DOHH2 (cell line): ENCODE results near the gene VTI1A.

Experiments
- H3F3A ChIP-seq: fragments of 200-600 bp; sonication (generic), shearing (Covaris generic); 2 replicates; pipeline ENCODE4 v1.6.0; 2016; ENCODE audit warnings: antibody characterized with exemption, mild to moderate bottlenecking; ENCODE audit not compliant: control insufficient read depth, insufficient read depth
- H3K27ac ChIP-seq: fragments of 200-600 bp; sonication (generic); 2 replicates; pipeline ENCODE4 v1.5.1; 2014; ENCODE audit warnings: low read depth, mild to moderate bottlenecking, low read length, moderate library complexity
- H3K27me3 ChIP-seq: fragments of 200-600 bp; sonication (generic); 2 replicates; pipeline ENCODE4 v1.6.1; 2014; ENCODE audit warnings: mild to moderate bottlenecking, low read length, mixed read lengths; ENCODE audit not compliant: control insufficient read depth
- H3K36me3 ChIP-seq: fragments of 200-600 bp; sonication (generic); 2 replicates; pipeline ENCODE4 v1.6.1; 2014; ENCODE audit warnings: mild to moderate bottlenecking, low read length, moderate library complexity, mixed read lengths; ENCODE audit not compliant: control insufficient read depth
- H3K4me1 ChIP-seq: fragments of 200-600 bp; sonication (generic); 2 replicates; pipeline ENCODE4 v1.6.1; 2014; ENCODE audit warnings: mild to moderate bottlenecking, low read length, mixed read lengths; ENCODE audit not compliant: control insufficient read depth
- H3K4me2 ChIP-seq: fragments of 200-600 bp; sonication (generic); 2 replicates; pipeline ENCODE4 v1.6.0; 2014; ENCODE audit warnings: mild to moderate bottlenecking, low read length, moderate library complexity
- H3K4me3 ChIP-seq: fragments of 200-600 bp; sonication (generic); 2 replicates; pipeline ENCODE4 v1.5.1; 2014; ENCODE audit warnings: mild to moderate bottlenecking, low read length, mixed read lengths
- H3K79me2 ChIP-seq: fragments of 200-600 bp; sonication (generic); 2 replicates; pipeline ENCODE4 v1.6.1; 2014; ENCODE audit warnings: mild to moderate bottlenecking, low read length, mixed read lengths; ENCODE audit not compliant: control insufficient read depth
- H3K9me2 ChIP-seq: fragments of 200-600 bp; sonication (generic); replicated peaks from 2 replicates; pipeline ENCODE4 v1.6.1; 2014; ENCODE audit warnings: mild to moderate bottlenecking, low read length, mixed read lengths; ENCODE audit not compliant: control insufficient read depth
- H3K9me3 ChIP-seq: fragments of 200-600 bp; sonication (generic); 2 replicates; pipeline ENCODE4 v1.6.1; 2014; ENCODE audit warnings: antibody characterized with exemption, low read length, mixed read lengths; ENCODE audit not compliant: control insufficient read depth, insufficient read depth
- H4K20me1 ChIP-seq: fragments of 200-600 bp; sonication (generic); 2 replicates; pipeline ENCODE4 v1.6.0; 2014; ENCODE audit warnings: low read depth, mild to moderate bottlenecking, antibody characterized with exemption, low read length, moderate library complexity; ENCODE audit not compliant: control insufficient read depth, insufficient read depth
- CTCF ChIP-seq: fragments of 200-600 bp; sonication (generic); IDR thresholded peaks from one replicate; pipeline ENCODE4 v1.5.1; 2014; ENCODE audit warnings: antibody characterized with exemption, mild to moderate bottlenecking, low read depth, low read length; ENCODE audit not compliant: poor library complexity, severe bottlenecking
- EZH2phosphoT487 ChIP-seq: fragments of 200-600 bp; sonication (generic); IDR thresholded peaks from 2 replicates; pipeline ENCODE4 v1.6.1; 2017; ENCODE audit warnings: borderline replicate concordance, mild to moderate bottlenecking, antibody characterized with exemption, low read length, moderate library complexity, mixed read lengths

VTI1A gene

GRCh38 chr10:112467541-112468075 lies 20.6 kb downstream of the VTI1A start:
- no peaks in the 10 kb centered on the region for H3F3A ChIP-seq
- H3K4me2 ChIP-seq = no peak overlapping the region
- peaks cover 29% of the 10 kb centered on the region for H3K36me3 ChIP-seq
- no peak overlapping the region for H3K4me3 ChIP-seq
- H3K27me3 ChIP-seq = no peaks in the 10 kb centered on the region
- H3K27ac ChIP-seq = no peak overlapping the region
- TF ChIP-seq EZH2phosphoT487 = no peak
- TF ChIP-seq CTCF = no peak
- no peaks in the 10 kb centered on the region for H3K9me2 ChIP-seq
- no peaks in the 10 kb centered on the region; the same call in 1 of the 2 replicates for H4K20me1 ChIP-seq
- no peaks in the 10 kb centered on the region for H3K9me3 ChIP-seq
- H3K79me2 ChIP-seq = peaks cover 3% of the 10 kb centered on the region
- no peaks in the 10 kb centered on the region for H3K4me1 ChIP-seq

DNA sequence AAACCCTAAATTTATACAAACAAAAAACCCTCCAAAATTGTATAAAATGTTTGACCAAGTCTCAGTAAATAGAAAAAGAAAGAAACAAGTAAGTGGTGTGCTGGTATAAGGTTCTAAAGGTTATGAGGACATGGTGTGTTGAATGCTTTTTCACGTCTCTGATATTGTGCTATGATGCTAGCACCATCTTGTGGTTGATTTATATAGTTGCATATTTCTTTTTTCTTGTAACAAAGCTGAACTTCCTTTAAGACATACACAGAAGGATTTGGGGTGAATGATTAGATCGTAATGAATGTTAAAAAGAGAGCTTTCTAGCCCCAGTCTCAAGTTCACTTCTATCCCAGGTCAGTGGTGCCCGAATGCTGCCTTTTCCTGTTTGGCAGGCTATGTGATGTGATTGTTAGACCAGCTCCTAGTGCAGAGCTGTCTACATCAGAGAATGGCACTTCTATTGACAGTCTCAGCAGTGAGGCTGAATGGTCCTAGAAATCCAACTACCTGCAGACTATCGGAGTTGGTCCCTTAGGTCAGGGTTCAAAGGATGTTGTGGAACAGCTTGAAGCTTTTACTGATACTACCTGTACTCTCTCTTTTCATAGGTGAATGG lies 25.0 kb downstream of the VTI1A start:
- no peaks in the 10 kb centered on the region for H3K9me3 ChIP-seq
- H3K4me2 ChIP-seq = no peak overlapping the region

DNA sequence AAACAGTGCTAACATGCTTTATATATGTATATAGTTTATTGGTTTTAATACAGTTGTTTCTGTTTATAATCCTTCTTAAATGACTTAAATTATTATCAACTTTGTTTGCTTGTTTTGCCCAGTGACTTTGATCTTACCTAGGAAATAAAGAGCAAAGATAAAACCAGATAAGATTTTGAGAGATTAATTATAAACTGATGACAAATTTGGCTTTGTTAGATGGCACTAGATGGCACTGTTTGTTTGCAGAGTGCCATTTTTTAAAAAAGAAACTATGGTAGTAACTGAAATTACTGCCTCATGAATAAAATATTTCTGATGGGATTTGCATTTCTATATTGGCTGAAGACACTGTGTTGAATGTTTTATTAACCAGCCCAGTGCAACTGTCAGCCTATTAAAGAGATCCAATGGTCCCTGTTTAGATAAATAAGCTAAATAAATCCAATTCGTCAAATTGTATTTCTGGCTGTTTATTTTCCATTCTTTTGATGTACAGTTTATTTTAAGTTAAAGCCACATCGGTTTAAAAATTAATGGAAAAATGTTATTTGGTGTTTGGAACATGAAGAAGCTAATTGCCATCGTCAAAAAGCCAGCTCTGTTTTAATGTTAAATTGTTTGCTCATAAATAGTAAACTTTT lies 28.7 kb downstream of the VTI1A start:
- H3K27me3 ChIP-seq = no peaks in the 10 kb centered on the region
- no peaks in the 10 kb centered on the region for H3K9me3 ChIP-seq
- peaks cover 10% of the 10 kb centered on the region; the same call in 1 of the 2 replicates for H4K20me1 ChIP-seq
- H3K4me3 ChIP-seq = no peak overlapping the region
- H3K9me2 ChIP-seq = no peaks in the 10 kb centered on the region
- no peak overlapping the region for H3K4me2 ChIP-seq
- H3K36me3 ChIP-seq = no peaks in the 10 kb centered on the region
- H3K4me1 ChIP-seq = no peaks in the 10 kb centered on the region
- peaks cover 5% of the 10 kb centered on the region for H3K79me2 ChIP-seq
- no peak overlapping the region for H3K27ac ChIP-seq
- no peaks in the 10 kb centered on the region for H3F3A ChIP-seq
- TF ChIP-seq EZH2phosphoT487 (no peak), CTCF (peak; percentile 44)

More for the DNA sequence above, 25.0 kb downstream of the VTI1A start:
- H3K79me2 ChIP-seq = peaks cover 5% of the 10 kb centered on the region
- no peaks in the 10 kb centered on the region for H3K27me3 ChIP-seq
- H3K4me1 ChIP-seq = no peaks in the 10 kb centered on the region
- TF ChIP-seq EZH2phosphoT487 = no peak
- peak; percentile 74 for TF ChIP-seq CTCF
- H3K4me3 ChIP-seq = no peak overlapping the region
- no peaks in the 10 kb centered on the region for H3F3A ChIP-seq
- no peaks in the 10 kb centered on the region for H3K9me2 ChIP-seq
- H4K20me1 ChIP-seq = peaks cover 10% of the 10 kb centered on the region; the same call in 1 of the 2 replicates
- H3K36me3 ChIP-seq = peaks cover 5% of the 10 kb centered on the region; the same call in 1 of the 2 replicates
- no peak overlapping the region for H3K27ac ChIP-seq
